HCT116 (cell line): ENCODE results near the gene IL22RA1. TPM values are rescaled to one million over a fixed set of nuclear protein-coding genes. Genes with fewer than 3 reads are reported as not detected.

ENCODE experiments used
- ATAC-seq: fragments of 200-7000 bp; cut with Tn5 transposase; 2 replicates; pipeline ENCODE4 v1.9.1; 2020; ENCODE audit warnings: mild to moderate bottlenecking, moderate library complexity
- BruUV-seq: library from RNA; stranded (reverse); fragments of 400-500 nt; replicated peaks from 2 replicates; lab custom pipeline; 2021; lab: Mats Ljungman, UMichigan
- CTCF ChIA-PET: fragments of 300-600 bp; sonication (Branson Sonifier 250); formaldehyde crosslinking; loops from one replicate; lab custom pipeline; 2021; ENCODE audit warnings: antibody characterized with exemption; lab: Charles Lee
- POLR2A ChIA-PET: fragments of 300-600, 350-600 bp; sonication (Branson Sonifier 250); formaldehyde crosslinking; loops from one replicate; lab custom pipeline; 2021; ENCODE audit warnings: antibody characterized with exemption; lab: Charles Lee
- RAD21 ChIA-PET, 2 experiments: fragments of 300-600 bp; sonication (Branson Sonifier 250); formaldehyde crosslinking; loops; one replicate each; lab custom pipeline; 2023; ENCODE audit warnings: low total read pairs in 2 of 2; ENCODE audit not compliant: uncharacterized antibody in 2 of 2, unreplicated experiment in 2 of 2, low non-redundant PET in 1 of 2; lab: Charles Lee
- DNase-seq: peaks from one replicate; pipeline ENCODE4 v3.0.0-alpha.2; 2010; ENCODE audit warnings: low read depth, low spot score
- H2AFZ ChIP-seq: fragments of 200-600 bp; shearing (Covaris generic), sonication (generic); 2 replicates; pipeline ENCODE4 v1.6.1; 2017; ENCODE audit warnings: low read depth, mixed run types, mixed read lengths, antibody characterized with exemption, low read length; ENCODE audit not compliant: poor library complexity, severe bottlenecking
- H3K27ac ChIP-seq: 2 replicates; pipeline ENCODE4 v1.5.1; 2012; ENCODE audit warnings: low read depth, low read length
- H3K27me3 ChIP-seq: fragments of 200-600 bp; sonication (generic); 2 replicates; pipeline ENCODE4 v1.6.1; 2016; ENCODE audit warnings: mixed run types, low read length, mixed read lengths; ENCODE audit not compliant: insufficient read depth
- H3K36me3 ChIP-seq, 2 experiments: fragments of 200-500 bp in 1 of 2; fragments of 200-600 bp in 1 of 2; sonication (Bioruptor generic) in 1 of 2; sonication (generic) in 1 of 2; 2 replicates each; pipeline versions ENCODE4 v1.5.1 to v1.6.1; 2014 to 2016; ENCODE audit warnings: low read length in 2 of 2, inconsistent platforms in 1 of 2, mixed read lengths in 1 of 2, mixed run types in 1 of 2; ENCODE audit not compliant: insufficient read depth in 2 of 2, control insufficient read depth in 1 of 2
- H3K4me1 ChIP-seq, 2 experiments: fragments of 200-600 bp in 1 of 2; sonication (generic) in 1 of 2; 2 replicates each; pipeline versions ENCODE4 v1.5.1 to v1.6.1; 2012 to 2017; ENCODE audit warnings: low read length in 2 of 2, inconsistent platforms in 1 of 2, mild to moderate bottlenecking in 1 of 2, mixed read lengths in 1 of 2, mixed run types in 1 of 2, moderate library complexity in 1 of 2; ENCODE audit not compliant: insufficient read depth in 2 of 2, control insufficient read depth in 1 of 2
- H3K4me2 ChIP-seq: fragments of 200-600 bp; sonication (generic); 2 replicates; pipeline ENCODE4 v1.6.1; 2017; ENCODE audit warnings: mixed run types, low read length, mixed read lengths
- H3K4me3 ChIP-seq, 2 experiments: fragments of 200-600 bp in 1 of 2; sonication (generic) in 1 of 2; replicated peaks in 1 of 2; 2 replicates each; pipeline ENCODE4 v1.5.1; 2011 to 2016; ENCODE audit warnings: low read length in 2 of 2, control low read depth in 1 of 2, low read depth in 1 of 2, mild to moderate bottlenecking in 1 of 2, mixed read lengths in 1 of 2, mixed run types in 1 of 2
- H3K79me2 ChIP-seq: fragments of 200-600 bp; sonication (generic); 2 replicates; pipeline ENCODE4 v1.6.1; 2017; ENCODE audit warnings: mild to moderate bottlenecking, mixed run types, low read length, moderate library complexity, mixed read lengths; ENCODE audit not compliant: insufficient read depth
- H3K9ac ChIP-seq: fragments of 200-600 bp; sonication (generic); 2 replicates; pipeline ENCODE4 v1.6.1; 2016; ENCODE audit warnings: low read length, mixed read lengths
- H3K9me2 ChIP-seq: fragments of 200-600 bp; sonication (generic), shearing (Covaris generic); 2 replicates; pipeline ENCODE4 v1.6.1; 2017; ENCODE audit warnings: mixed run types, mild to moderate bottlenecking, moderate library complexity; ENCODE audit not compliant: insufficient read depth
- H3K9me3 ChIP-seq, 2 experiments: fragments of 200-500 bp in 1 of 2; fragments of 200-600 bp in 1 of 2; sonication (Bioruptor generic) in 1 of 2; sonication (generic) in 1 of 2; 2 replicates each; pipeline ENCODE4 v1.6.1; 2014 to 2017; ENCODE audit warnings: low read length in 2 of 2, mixed read lengths in 2 of 2, inconsistent platforms in 1 of 2, low read depth in 1 of 2, mild to moderate bottlenecking in 1 of 2, mixed run types in 1 of 2, moderate library complexity in 1 of 2; ENCODE audit not compliant: control insufficient read depth in 1 of 2, insufficient read depth in 1 of 2
- H4K20me1 ChIP-seq: fragments of 200-600 bp; sonication (generic), shearing (Covaris generic); 2 replicates; pipeline ENCODE4 v1.6.1; 2017; ENCODE audit warnings: mixed run types, mild to moderate bottlenecking, moderate library complexity; ENCODE audit not compliant: insufficient read depth
- POLR2A ChIP-seq: IDR thresholded peaks from 2 replicates; pipeline ENCODE4 v1.7.0; 2011; ENCODE audit warnings: borderline replicate concordance; ENCODE audit not compliant: insufficient read depth, insufficient read length; ENCODE audit errors: extremely low read depth
- POLR2AphosphoS5 ChIP-seq: IDR thresholded peaks from 2 replicates; pipeline ENCODE4 v1.6.1; 2011; ENCODE audit warnings: mild to moderate bottlenecking, low read depth, low read length, moderate library complexity
- REST ChIP-seq: IDR thresholded peaks from 2 replicates; pipeline ENCODE4 v1.6.1; 2012; ENCODE audit warnings: low read depth
- intact Hi-C: fragments of 100-400 bp; cut with micrococcal nuclease; formaldehyde crosslinking; loops from 2 replicates; pipeline ENCODE4 v1.10.0; 2022
- total RNA-seq: library from RNA; stranded (reverse); gene quantifications from one replicate; pipeline ENCODE4 v1.2.1, GENCODE V29; 2021; ENCODE audit not compliant: unreplicated experiment
- TF ChIP-seq, protein P1 (sequence below): IDR thresholded peaks from 2 replicates; pipeline ENCODE4 v1.6.1; 2011; ENCODE audit warnings: mild to moderate bottlenecking, low read length, moderate library complexity; ENCODE audit not compliant: insufficient replicate concordance; ENCODE audit errors: extremely low read depth

IL22RA1 gene
- total RNA-seq, 1 experiment from 2014 or later = 2.1 TPM

GRCh38 chr1:24130385-24130784 lies 12.6 kb downstream of the IL22RA1 start:
- DNase-seq (no peak), ATAC-seq (no peak)
- ChIA-PET POLR2A (no interaction called here), RAD21 (no interaction called here), CTCF (no interaction called here)
- H3K9ac ChIP-seq = no peak overlapping the region
- no peak overlapping the region for H3K4me2 ChIP-seq
- H3K9me3 ChIP-seq = peaks cover 0 to 9% of the 10 kb centered on the region in 2 experiments; a peak in 1 of 4 replicates
- intact Hi-C loops = no loop called here
- no peak overlapping the region for H3K4me3 ChIP-seq
- no peaks in the 10 kb centered on the region for H3K27me3 ChIP-seq
- H3K36me3 ChIP-seq = peaks cover 0 to 9% of the 10 kb centered on the region in 2 experiments; a peak in 2 of 4 replicates
- no peak for TF ChIP-seq POLR2A
- no peak for TF ChIP-seq REST
- TF ChIP-seq POLR2AphosphoS5 = no peak
- TF ChIP-seq, protein P1, sequence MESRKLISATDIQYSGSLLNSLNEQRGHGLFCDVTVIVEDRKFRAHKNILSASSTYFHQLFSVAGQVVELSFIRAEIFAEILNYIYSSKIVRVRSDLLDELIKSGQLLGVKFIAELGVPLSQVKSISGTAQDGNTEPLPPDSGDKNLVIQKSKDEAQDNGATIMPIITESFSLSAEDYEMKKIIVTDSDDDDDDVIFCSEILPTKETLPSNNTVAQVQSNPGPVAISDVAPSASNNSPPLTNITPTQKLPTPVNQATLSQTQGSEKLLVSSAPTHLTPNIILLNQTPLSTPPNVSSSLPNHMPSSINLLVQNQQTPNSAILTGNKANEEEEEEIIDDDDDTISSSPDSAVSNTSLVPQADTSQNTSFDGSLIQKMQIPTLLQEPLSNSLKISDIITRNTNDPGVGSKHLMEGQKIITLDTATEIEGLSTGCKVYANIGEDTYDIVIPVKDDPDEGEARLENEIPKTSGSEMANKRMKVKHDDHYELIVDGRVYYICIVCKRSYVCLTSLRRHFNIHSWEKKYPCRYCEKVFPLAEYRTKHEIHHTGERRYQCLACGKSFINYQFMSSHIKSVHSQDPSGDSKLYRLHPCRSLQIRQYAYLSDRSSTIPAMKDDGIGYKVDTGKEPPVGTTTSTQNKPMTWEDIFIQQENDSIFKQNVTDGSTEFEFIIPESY = no peak
- H3K4me1 ChIP-seq = no peaks in the 10 kb centered on the region
- H4K20me1 ChIP-seq = no peaks in the 10 kb centered on the region
- no peaks in the 10 kb centered on the region for H3K79me2 ChIP-seq
- no peaks in the 10 kb centered on the region for H3K9me2 ChIP-seq
- H3K27ac ChIP-seq = no peak overlapping the region
- no TSS peak for BruUV-seq
- no peak overlapping the region for H2AFZ ChIP-seq
